WI38 (cell line): ENCODE measurements around the gene MCRIP1.

Experiments
- H3K4me3 ChIP-seq: 2 replicates; pipeline ENCODE4 v1.5.1; 2011; ENCODE audit warnings: low read depth, mild to moderate bottlenecking, control low read depth, low read length
- CTCF ChIP-seq: IDR thresholded peaks from 2 replicates; pipeline ENCODE4 v1.5.1; 2012; ENCODE audit warnings: low read depth, mild to moderate bottlenecking, control low read depth, low read length

MCRIP1 gene

GRCh38 chr17:81813861-81814683 is 19.0 kb downstream of the MCRIP1 start:
- no peak overlapping the region for H3K4me3 ChIP-seq
- TF ChIP-seq CTCF = no peak

GRCh38 chr17:81813371-81813684 is 19.8 kb downstream of the MCRIP1 start:
- no peak for TF ChIP-seq CTCF
- no peak overlapping the region for H3K4me3 ChIP-seq

GRCh38 chr17:81812571-81813370 is 20.3 kb downstream of the MCRIP1 start:
- no peak overlapping the region for H3K4me3 ChIP-seq
- TF ChIP-seq CTCF = no peak

- no peak for TF ChIP-seq CTCF
- H3K4me3 ChIP-seq = no peak overlapping the region
Observed at GRCh38 chr17:81811705-81812570, 21.2 kb downstream of the MCRIP1 start.

- TF ChIP-seq CTCF = no peak
- no peak overlapping the region for H3K4me3 ChIP-seq
Observed at GRCh38 chr17:81810892-81811704, 22.0 kb downstream of the MCRIP1 start.

GRCh38 chr17:81810476-81810875 is 22.6 kb downstream of the MCRIP1 start:
- no peak overlapping the region for H3K4me3 ChIP-seq
- no peak for TF ChIP-seq CTCF
